IMR-90 (cell line): ENCODE data around the gene TENT4B. TPM values are rescaled to one million over a fixed set of nuclear protein-coding genes. Genes with fewer than 3 reads are reported as not detected.

Experiments
- ATAC-seq: fragments of 200-7000 bp; cut with Tn5 transposase; 2 replicates; pipeline ENCODE4 v1.9.1; 2020; ENCODE audit warnings: low read depth, mild to moderate bottlenecking, moderate library complexity
- BruUV-seq: library from RNA; stranded (reverse); fragments of 400-500 nt; replicated peaks from 2 replicates; lab custom pipeline; 2021; lab: Mats Ljungman, UMichigan
- CTCF ChIA-PET: fragments of 300-600 bp; formaldehyde crosslinking; extraction: SDS; loops from one replicate; lab custom pipeline; 2021; ENCODE audit warnings: antibody characterized with exemption; lab: Yijun Ruan, JAX
- POLR2A ChIA-PET: fragments of 300-600 bp; sonication (Branson Sonifier 250); formaldehyde crosslinking; loops from one replicate; lab custom pipeline; 2022; ENCODE audit warnings: antibody characterized with exemption; ENCODE audit not compliant: unreplicated experiment; lab: Charles Lee
- DNase-seq: peaks from one replicate; pipeline ENCODE4 v3.0.0; 2013
- H2AFZ ChIP-seq: replicated peaks from 2 replicates; pipeline ENCODE3; 2013; ENCODE audit warnings: low read length, mild to moderate bottlenecking; ENCODE audit not compliant: poor library complexity
- H2AK5ac ChIP-seq: 2 replicates; pipeline ENCODE4 v1.6.1; 2013; ENCODE audit warnings: low read depth, low read length, inconsistent platforms
- H2AK9ac ChIP-seq: replicated peaks from 2 replicates; pipeline ENCODE3; 2013; ENCODE audit warnings: mild to moderate bottlenecking, low read depth, low read length, moderate library complexity; ENCODE audit not compliant: poor library complexity
- H2BK120ac ChIP-seq: 2 replicates; pipeline ENCODE4 v1.6.1; 2013; ENCODE audit warnings: low read depth, low read length, inconsistent platforms
- H2BK15ac ChIP-seq: 3 replicates; pipeline ENCODE4 v1.6.1; 2013; ENCODE audit warnings: low read depth, low read length, inconsistent platforms
- H2BK20ac ChIP-seq: 2 replicates; pipeline ENCODE4 v1.6.1; 2013; ENCODE audit warnings: low read depth, mild to moderate bottlenecking, inconsistent platforms, low read length, moderate library complexity
- H2BK5ac ChIP-seq: 2 replicates; pipeline ENCODE4 v1.6.1; 2013; ENCODE audit warnings: mild to moderate bottlenecking, low read depth, low read length, inconsistent platforms; ENCODE audit not compliant: poor library complexity, severe bottlenecking
- H3K14ac ChIP-seq: replicated peaks from 2 replicates; pipeline ENCODE4 v1.6.1; 2013; ENCODE audit warnings: low read depth, low read length, inconsistent platforms
- H3K18ac ChIP-seq: 2 replicates; pipeline ENCODE4 v1.6.1; 2013; ENCODE audit warnings: low read depth, low read length, control low read depth
- H3K23ac ChIP-seq: 2 replicates; pipeline ENCODE4 v1.6.1; 2013; ENCODE audit warnings: low read depth, low read length, inconsistent platforms
- H3K27ac ChIP-seq: 2 replicates; pipeline ENCODE4 v1.5.1; 2013; ENCODE audit warnings: mild to moderate bottlenecking, control low read depth, low read length; ENCODE audit not compliant: insufficient read depth
- H3K27me3 ChIP-seq: 2 replicates; pipeline ENCODE4 v1.6.1; 2013; ENCODE audit warnings: low read length; ENCODE audit not compliant: control insufficient read depth, insufficient read depth
- H3K36me3 ChIP-seq: 2 replicates; pipeline ENCODE4 v1.6.1; 2013; ENCODE audit warnings: low read length, mixed read lengths; ENCODE audit not compliant: control insufficient read depth, insufficient read depth
- H3K4ac ChIP-seq: 2 replicates; pipeline ENCODE4 v1.6.1; 2013; ENCODE audit warnings: low read depth, low read length, inconsistent platforms
- H3K4me1 ChIP-seq: 2 replicates; pipeline ENCODE4 v1.6.1; 2013; ENCODE audit warnings: low read length, mixed read lengths; ENCODE audit not compliant: control insufficient read depth, insufficient read depth
- H3K4me2 ChIP-seq: 2 replicates; pipeline ENCODE4 v1.6.1; 2013; ENCODE audit warnings: low read depth, mild to moderate bottlenecking, control low read depth, low read length, moderate library complexity
- H3K4me3 ChIP-seq: 2 replicates; pipeline ENCODE4 v1.5.1; 2013; ENCODE audit warnings: low read depth, mild to moderate bottlenecking, control low read depth, low read length, moderate library complexity; ENCODE audit not compliant: insufficient read depth
- H3K56ac ChIP-seq: 2 replicates; pipeline ENCODE4 v1.6.1; 2013; ENCODE audit warnings: low read length, inconsistent platforms; ENCODE audit not compliant: insufficient read depth; ENCODE audit errors: extremely low read depth
- H3K79me1 ChIP-seq, 2 experiments: 2 replicates each; pipeline ENCODE4 v1.6.1; 2013; ENCODE audit warnings: low read length in 2 of 2, inconsistent platforms in 1 of 2, low read depth in 1 of 2
- H3K9ac ChIP-seq: 2 replicates; pipeline ENCODE4 v1.6.1; 2013; ENCODE audit warnings: low read depth, low read length, control low read depth
- H3K9me1 ChIP-seq: 2 replicates; pipeline ENCODE4 v1.6.1; 2013; ENCODE audit warnings: low read length, inconsistent platforms; ENCODE audit not compliant: insufficient read depth
- H3K9me3 ChIP-seq: 2 replicates; pipeline ENCODE4 v1.6.1; 2013; ENCODE audit warnings: low read length; ENCODE audit not compliant: control insufficient read depth, insufficient read depth
- H4K20me1 ChIP-seq: 2 replicates; pipeline ENCODE4 v1.6.1; 2013; ENCODE audit warnings: low read length, inconsistent platforms; ENCODE audit not compliant: insufficient read depth
- H4K5ac ChIP-seq: 2 replicates; pipeline ENCODE4 v1.6.1; 2013; ENCODE audit warnings: mild to moderate bottlenecking, low read depth, low read length, control low read depth
- H4K8ac ChIP-seq, 2 experiments: 2 replicates each; pipeline ENCODE4 v1.6.1; 2013; ENCODE audit warnings: low read depth in 2 of 2, low read length in 2 of 2, control low read depth in 1 of 2, inconsistent platforms in 1 of 2
- H4K91ac ChIP-seq: 2 replicates; pipeline ENCODE4 v1.6.1; 2013; ENCODE audit warnings: low read depth, low read length, inconsistent platforms; ENCODE audit not compliant: insufficient read depth
- BHLHE40 ChIP-seq: fragments of 150-350 bp; IDR thresholded peaks from 2 replicates; pipeline ENCODE4 v1.6.1; 2016; ENCODE audit warnings: mild to moderate bottlenecking, low read depth, low read length
- CHD1 ChIP-seq: IDR thresholded peaks from 2 replicates; pipeline ENCODE4 v1.6.1; 2012; ENCODE audit warnings: low read depth, low read length, improper control_type of control experiment
- CTCF ChIP-seq: conservative IDR thresholded peaks from 2 replicates; pipeline ENCODE4 v1.5.1; 2012; ENCODE audit warnings: mild to moderate bottlenecking, low read depth, low read length, improper control_type of control experiment
- MAZ ChIP-seq: IDR thresholded peaks from 2 replicates; pipeline ENCODE4 v1.6.1; 2012; ENCODE audit warnings: low read depth, mild to moderate bottlenecking, low read length, improper control_type of control experiment, moderate library complexity, borderline replicate concordance
- MXI1 ChIP-seq: IDR thresholded peaks from 2 replicates; pipeline ENCODE4 v1.6.1; 2012; ENCODE audit warnings: low read depth, mild to moderate bottlenecking, low read length, moderate library complexity, borderline replicate concordance
- RFX5 ChIP-seq: IDR thresholded peaks from 2 replicates; pipeline ENCODE4 v1.8.0; 2012; ENCODE audit warnings: low read depth, mild to moderate bottlenecking, low read length, moderate library complexity
- USF2 ChIP-seq: fragments of 150-350 bp; IDR thresholded peaks from 2 replicates; pipeline ENCODE4 v1.6.1; 2017; ENCODE audit warnings: mild to moderate bottlenecking, antibody characterized with exemption, low read length, low read depth
- WGBS, 2 experiments: methylation state at CpG; one replicate each; pipeline versions ENCODE4 v1.1.5 to v1.1.7; 2013; ENCODE audit warnings: missing lambda C conversion rate in 2 of 2; ENCODE audit not compliant: insufficient read length in 1 of 2; ENCODE audit errors: extremely low coverage in 2 of 2; 5-methylcytosine and 5-hydroxymethylcytosine counted together
- dilution Hi-C: fragments of 300-500 bp; cut with HindIII; formaldehyde crosslinking; loops from one replicate; pipeline ENCODE4 v1.14.3; 2018; ENCODE audit warnings: low sequenced_read_pairs; ENCODE audit not compliant: unreplicated experiment
- in situ Hi-C: fragments of 300-500 bp; cut with MboI; formaldehyde crosslinking; loops from 3 replicates; pipeline ENCODE4 v1.14.3; 2019; ENCODE audit warnings: low sequenced_read_pairs, inconsistent platforms, mixed read lengths
- intact Hi-C: fragments of 100-400 bp; cut with micrococcal nuclease; formaldehyde crosslinking; loops from 2 replicates; pipeline ENCODE4 v1.10.0; 2022
- polyA plus RNA-seq, 3 experiments: library from polyadenylated mRNA; depleted of rRNA; stranded (reverse); fragments of >200 nt; gene quantifications; 2 replicates each; pipeline ENCODE4 v1.2.3, GENCODE V29; 2012; ENCODE audit warnings: low replicate concordance in 1 of 3
- total RNA-seq: library from RNA; depleted of rRNA; stranded (reverse); fragments of >200 nt; gene quantifications from 2 replicates; pipeline ENCODE4 v1.2.3, GENCODE V29; 2012

The TENT4B gene
- total and polyA plus RNA-seq, 2 of the 4 experiments (the other 2 are of a cell fraction), result 4.1 to 7.0 TPM

GRCh38 chr16:50246299-50247122, 93.4 kb downstream of the TENT4B start:
- H2BK15ac ChIP-seq, result no peak overlapping the region
- peak overlapping the region; percentile 84 for H2AFZ ChIP-seq
- no peak overlapping the region for H3K14ac ChIP-seq
- H2BK5ac ChIP-seq, result no peak overlapping the region
- ATAC-seq (peak; percentile 33), DNase-seq (no peak)
- no peaks in the 10 kb centered on the region for H4K20me1 ChIP-seq
- H4K5ac ChIP-seq, result no peak overlapping the region
- H2AK9ac ChIP-seq, result peak overlapping the region; percentile 9
- H3K4ac ChIP-seq, result no peak overlapping the region
- in situ Hi-C loops, result no loop called here
- H3K9me3 ChIP-seq, result no peaks in the 10 kb centered on the region
- H3K23ac ChIP-seq, result no peak overlapping the region
- no peak for TF ChIP-seq CHD1
- TF ChIP-seq BHLHE40, result no peak
- no peak for TF ChIP-seq RFX5
- TF ChIP-seq MXI1, result no peak
- no peak for TF ChIP-seq MAZ
- TF ChIP-seq CTCF, result no peak
- no peak for TF ChIP-seq USF2
- POLR2A ChIA-PET, result interaction anchor here (0.6 kb wide), 1 partner anchor 956 kb away, joined by 3 read pairs; no protein-coding TSS in a partner anchor
- no peak overlapping the region for H3K18ac ChIP-seq
- H3K9ac ChIP-seq, result peak overlapping the region; percentile 45
- no peak overlapping the region for H2BK20ac ChIP-seq
- CTCF ChIA-PET, result interaction anchor here (1.1 kb wide), 1 partner anchor 36 kb away, joined by 3 read pairs; no protein-coding TSS in a partner anchor
- no peaks in the 10 kb centered on the region for H3K79me1 ChIP-seq
- H3K4me3 ChIP-seq, result peak overlapping the region; percentile 53
- H4K91ac ChIP-seq, result no peak overlapping the region
- peak overlapping the region; percentile 79 for H3K4me2 ChIP-seq
- intact Hi-C loops, result no loop called here
- peaks cover 17% of the 10 kb centered on the region for H3K27me3 ChIP-seq
- H3K4me1 ChIP-seq, result peaks cover 10% of the 10 kb centered on the region
- H2BK120ac ChIP-seq, result no peak overlapping the region
- no TSS peak for BruUV-seq
- H4K8ac ChIP-seq, result no peak overlapping the region
- H3K27ac ChIP-seq, result no peak overlapping the region
- H3K9me1 ChIP-seq, result no peaks in the 10 kb centered on the region
- no peak overlapping the region for H2AK5ac ChIP-seq
- H3K56ac ChIP-seq, result no peak overlapping the region
- 31% methylated on average over 15 of the region's 46 CpGs; no CpG with 5 or more reads in 1 of the 2 experiments for WGBS, 2 experiments
- H3K36me3 ChIP-seq, result no peaks in the 10 kb centered on the region
- dilution Hi-C loops, result no loop called here
